Hematopoietic multipotent progenitor cell treated with erythropoietin and hydrocortisone succinate and interleukin-3 and kit ligand, for 6 days (in vitro differentiated cells): ENCODE results near the gene UNC5C.

ENCODE experiments used
- DNase-seq: peaks from one replicate; pipeline ENCODE4 v3.0.0-alpha.2; 2015

Gene UNC5C

GRCh38 chr4:95457353-95457752 is 91.4 kb downstream of the UNC5C start:
- DNase-seq: no peak

DNA sequence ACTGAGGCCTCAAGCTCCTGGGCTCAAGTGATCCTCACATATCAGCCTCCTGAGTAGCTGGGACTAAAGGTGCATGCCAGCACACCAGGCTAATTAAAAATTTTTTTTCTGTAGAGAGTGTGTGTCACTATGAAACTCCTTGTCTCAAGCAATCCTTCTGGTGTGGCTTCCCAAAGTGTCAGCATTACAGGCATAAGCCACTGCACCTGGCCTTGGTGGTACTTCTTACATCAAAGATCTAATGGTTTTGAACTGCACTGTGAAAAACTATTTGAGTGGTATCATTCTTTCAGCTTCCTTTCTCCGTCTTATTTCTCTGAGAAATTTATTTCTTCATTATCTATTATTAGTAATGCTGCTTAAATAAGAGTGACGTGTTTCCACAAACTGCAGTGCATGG is 98.5 kb downstream of the UNC5C start:
- DNase-seq: no peak

GRCh38 chr4:95446173-95446572 is 102.6 kb downstream of the UNC5C start:
- DNase-seq: no peak

DNA sequence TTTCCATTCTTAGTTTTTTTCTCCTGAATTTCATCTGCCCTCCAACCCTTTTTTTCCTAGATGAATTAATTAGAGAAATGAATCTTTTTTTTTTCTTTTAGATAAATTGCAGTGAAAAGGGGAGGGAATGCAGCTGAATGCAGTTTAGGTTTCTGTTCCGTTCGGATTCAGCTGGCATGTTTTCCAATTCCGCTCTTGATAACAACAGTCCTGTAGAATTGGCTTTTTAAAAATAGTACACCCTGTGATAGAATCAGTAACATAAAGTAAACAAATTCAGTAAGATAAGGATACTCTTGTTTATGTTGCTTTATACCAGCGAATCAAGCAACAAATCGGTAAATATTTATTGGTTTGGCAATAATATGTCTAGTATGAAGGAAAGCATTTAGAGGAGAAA is 103.5 kb downstream of the UNC5C start:
- DNase-seq: no peak

- no peak for DNase-seq
Measured at GRCh38 chr4:95444812-95445211, 104.0 kb downstream of the UNC5C start.

GRCh38 chr4:95439896-95440295 is 108.9 kb downstream of the UNC5C start:
- DNase-seq: no peak

DNA sequence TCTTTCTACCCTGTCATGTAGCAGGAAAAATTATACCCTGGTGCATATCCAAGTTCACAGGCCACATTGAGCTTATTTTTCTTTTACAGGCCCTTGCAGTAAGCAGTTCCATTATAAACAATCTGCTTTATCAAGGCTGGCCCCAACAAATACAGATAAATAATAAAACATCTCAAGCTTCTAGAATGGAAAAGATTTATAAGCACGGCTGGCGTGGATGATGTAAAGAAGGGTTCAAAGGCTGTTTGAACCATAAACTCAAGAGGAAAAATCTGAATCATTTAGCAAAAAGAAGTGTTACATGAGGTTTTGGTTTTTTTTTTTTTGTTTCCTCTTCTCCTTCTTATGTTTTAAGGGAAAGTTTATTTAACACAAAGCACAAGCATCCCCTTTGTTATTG is 109.7 kb downstream of the UNC5C start:
- no peak for DNase-seq

- DNase-seq: no peak
Measured at GRCh38 chr4:95432466-95432865, 116.3 kb downstream of the UNC5C start.

DNA sequence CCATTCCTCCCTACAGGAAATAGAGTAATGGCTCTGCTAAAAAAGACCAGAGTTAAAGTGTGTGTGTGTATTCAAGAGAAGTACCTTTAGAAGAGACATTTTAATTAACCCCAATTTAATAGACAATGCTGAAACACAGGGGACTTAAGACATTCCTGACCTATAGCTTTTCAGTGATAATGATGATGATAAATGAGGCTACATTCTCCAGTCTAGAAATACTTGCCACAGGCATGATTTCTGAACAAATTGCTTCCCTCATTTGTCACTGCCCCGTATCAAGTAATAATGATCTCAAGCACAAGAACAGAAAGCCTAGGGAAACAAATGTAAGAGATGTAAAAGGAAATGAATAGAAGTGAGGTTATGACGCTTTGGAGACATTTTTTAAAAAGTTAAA is 117.1 kb downstream of the UNC5C start:
- DNase-seq: no peak

DNA sequence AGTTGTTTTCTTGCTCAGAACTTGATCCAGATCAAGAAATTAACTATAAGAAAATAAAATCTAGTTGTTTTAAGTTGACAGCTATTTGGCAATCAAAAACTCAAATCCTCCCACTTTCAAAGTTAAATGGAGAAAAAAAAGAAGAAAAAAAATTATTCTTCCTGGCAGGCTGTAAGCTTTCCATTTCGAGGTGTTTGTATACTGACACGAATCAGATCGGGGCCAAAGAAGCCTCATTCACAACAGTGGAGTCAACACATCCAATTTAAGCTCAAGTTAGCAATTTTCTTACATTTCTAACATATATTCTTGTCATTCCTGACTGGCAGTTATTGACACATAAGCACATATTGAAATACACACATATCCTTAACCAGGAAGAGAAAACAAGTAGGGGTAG is 119.4 kb downstream of the UNC5C start:
- DNase-seq: no peak

DNA sequence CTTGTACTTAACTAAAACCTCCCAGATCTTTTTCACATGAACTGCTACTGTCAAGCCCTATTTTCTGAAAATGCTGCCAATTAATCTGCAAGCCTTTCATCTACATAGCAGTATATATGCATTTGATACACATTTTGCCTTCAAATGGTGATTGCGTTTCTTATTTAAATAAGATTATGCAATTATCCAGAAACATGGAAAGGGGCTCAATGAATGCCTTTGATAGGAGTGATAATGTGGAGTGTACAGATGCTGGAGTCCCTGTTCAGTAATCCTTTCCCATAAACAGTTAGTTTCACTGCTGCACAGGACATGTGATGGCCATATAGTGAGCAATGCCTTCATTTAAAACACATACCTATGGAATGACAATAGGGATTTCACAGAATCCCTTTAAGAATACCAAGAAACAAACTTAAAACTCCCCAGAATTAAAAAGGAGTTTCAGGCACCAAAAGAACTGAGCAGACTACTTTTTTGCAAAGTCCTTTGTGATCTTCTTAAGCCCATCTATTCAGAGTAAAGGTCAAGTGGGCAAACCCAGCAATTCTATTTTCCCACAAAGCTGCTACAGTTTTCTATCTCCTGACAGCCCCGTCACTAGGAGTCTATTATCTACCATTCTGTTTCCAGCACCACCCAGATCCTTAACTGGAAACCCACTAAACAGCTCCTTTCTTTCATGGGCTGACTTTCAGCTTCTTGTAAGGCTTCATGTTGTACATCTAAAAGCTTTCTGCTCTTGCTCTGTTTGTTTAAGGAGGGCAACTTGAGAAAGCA is 120.3 kb downstream of the UNC5C start:
- DNase-seq: no peak

DNA sequence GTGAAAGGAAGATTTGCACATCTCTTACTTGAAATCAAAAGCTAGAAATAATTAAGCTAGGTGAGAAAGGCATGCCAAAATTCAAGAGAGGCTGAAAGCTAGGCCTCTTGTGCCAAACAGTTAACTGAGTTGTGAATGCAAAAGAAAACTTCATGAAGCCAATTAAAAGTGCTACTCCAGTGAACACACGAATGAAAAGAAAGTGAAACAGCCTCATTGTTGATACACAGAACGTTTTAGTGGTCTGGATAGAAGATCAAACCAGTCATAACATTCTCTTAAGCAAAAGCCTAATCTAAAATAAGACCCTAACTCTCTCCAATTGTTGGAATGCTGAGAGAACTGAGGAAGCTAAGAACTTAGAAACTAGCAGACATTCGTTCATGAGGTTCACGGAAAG is 122.3 kb downstream of the UNC5C start:
- DNase-seq: no peak

DNA sequence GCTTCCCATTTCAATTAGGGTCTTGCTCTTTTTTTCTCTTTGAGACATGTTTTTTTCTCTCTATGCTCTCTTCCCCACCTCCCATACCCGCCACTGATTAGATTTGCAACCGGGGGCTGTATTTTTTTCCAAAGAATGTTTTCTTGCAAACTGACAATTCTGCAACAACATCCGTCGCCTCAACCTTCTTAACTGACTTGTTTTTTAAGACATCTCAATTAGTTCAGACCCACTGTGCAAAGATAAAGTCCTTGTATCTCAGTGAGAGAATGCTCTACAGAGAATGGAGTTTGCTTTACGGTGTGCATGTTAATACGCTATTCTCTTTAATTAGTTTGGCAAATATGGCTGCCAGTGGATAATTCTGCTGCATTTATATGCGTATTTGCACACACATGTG is 126.3 kb downstream of the UNC5C start:
- no peak for DNase-seq

GRCh38 chr4:95421869-95422268 is 126.9 kb downstream of the UNC5C start:
- DNase-seq: no peak

- DNase-seq: no peak
Measured at GRCh38 chr4:95417531-95417930, 131.2 kb downstream of the UNC5C start.

DNA sequence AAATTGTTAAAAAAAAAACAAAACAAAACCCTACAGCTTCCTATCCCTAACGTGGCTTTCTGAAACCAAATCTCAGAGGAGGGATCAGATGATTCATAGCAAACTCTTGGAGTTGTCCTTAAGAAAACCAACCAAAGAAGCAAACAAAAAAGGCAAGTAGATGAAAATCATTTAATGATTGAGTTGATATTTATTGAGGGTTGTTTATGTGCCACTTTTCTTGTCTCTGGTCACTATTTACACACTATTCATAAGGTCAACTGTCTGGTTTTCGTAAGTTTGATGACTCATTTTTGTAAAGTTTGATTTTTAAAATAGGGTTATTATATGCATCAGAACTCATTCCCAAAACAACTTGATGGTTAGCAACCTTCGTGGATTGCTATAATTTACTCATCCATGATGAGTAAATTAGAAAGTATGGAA is 133.4 kb downstream of the UNC5C start:
- no peak for DNase-seq

DNA sequence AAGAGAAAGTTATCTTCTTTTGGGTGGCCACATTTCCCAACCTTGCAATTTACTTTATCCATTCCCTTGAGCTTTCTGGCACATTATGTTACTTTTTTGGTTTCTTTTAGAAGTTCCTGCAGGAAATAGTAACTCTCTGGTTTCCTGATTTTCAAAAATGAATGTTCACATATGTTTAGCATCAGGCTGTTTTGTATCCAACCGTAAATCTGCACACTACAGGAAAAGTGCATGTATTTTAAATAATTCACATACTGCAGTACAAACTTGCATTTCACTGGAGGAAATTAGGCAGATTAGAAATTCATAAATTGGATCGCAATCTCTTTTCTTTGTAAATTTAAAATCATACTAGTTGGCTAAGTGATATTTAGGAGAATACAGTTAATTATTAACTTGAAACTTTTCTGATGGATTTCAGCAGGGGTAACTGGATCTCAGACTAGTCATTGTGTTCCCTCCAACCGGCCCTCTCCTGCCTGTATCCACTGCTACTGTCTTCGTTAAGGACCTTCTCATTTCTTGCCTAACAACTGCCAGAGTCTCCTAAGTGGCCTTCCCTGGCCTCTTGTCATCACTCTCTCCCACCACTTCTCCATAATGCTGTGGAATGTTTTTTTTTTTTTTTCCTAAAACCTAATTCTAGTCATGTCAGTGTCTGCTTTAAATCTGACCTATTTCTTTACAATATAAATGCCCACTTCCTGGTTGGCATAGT is 137.2 kb downstream of the UNC5C start:
- no peak for DNase-seq

- DNase-seq: no peak
Measured at GRCh38 chr4:95410387-95410977, 138.3 kb downstream of the UNC5C start.

DNA sequence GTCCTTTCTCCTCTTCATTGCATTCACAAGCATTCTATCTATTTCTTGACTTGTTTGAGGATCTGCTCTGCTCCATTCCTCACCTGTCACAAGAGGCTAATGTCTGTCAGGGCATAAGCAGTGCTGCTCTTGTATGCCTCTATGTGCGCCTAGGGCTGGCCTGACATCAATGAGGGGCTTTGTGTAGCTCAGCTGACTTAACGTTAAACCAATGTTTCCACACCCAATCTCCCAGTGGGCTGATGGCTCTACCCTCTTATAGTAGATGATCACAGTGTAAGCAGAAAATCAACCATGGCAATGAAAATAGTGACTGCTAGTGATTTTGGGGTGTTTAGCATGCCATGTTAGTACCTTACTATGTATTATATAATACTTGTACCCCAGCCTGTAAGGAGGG is 139.0 kb downstream of the UNC5C start:
- DNase-seq: no peak

GRCh38 chr4:95409127-95409526 is 139.6 kb downstream of the UNC5C start:
- no peak for DNase-seq

GRCh38 chr4:95402299-95402698 is 146.5 kb downstream of the UNC5C start:
- DNase-seq: no peak

- no peak for DNase-seq
Measured at GRCh38 chr4:95398217-95398616, 150.6 kb downstream of the UNC5C start.

DNA sequence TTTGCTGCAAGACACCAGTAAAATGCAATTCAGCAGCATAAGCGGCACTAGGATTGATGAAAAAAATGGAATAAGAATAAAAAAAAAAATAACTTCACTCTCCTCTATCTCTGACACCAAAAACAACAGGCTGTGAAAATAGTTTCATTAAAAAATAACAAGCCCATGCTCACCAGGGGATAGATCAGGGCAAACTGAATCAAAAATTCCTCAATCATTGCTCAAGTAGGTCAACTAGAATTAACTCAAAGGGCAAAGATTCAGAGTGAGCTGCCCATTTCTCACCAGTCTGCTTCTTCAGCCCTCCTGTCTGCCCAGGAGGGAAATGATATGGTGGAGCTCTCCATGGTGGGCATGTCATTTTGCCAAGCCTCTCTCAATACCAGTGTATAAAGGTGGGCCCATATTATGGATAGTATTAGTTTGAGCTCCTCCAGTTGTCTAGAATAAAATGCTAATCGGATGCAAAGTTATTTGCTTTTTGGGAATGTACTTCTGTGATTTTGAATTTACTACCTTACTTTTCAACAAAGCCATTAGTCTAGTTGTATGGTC is 153.9 kb downstream of the UNC5C start:
- DNase-seq: no peak

- DNase-seq: no peak
Measured at GRCh38 chr4:95393821-95394220, 155.0 kb downstream of the UNC5C start.
